ENCODE data around the gene ERCC6L2. TPM values are rescaled to one million over a fixed set of nuclear protein-coding genes. Genes with fewer than 3 reads are reported as not detected.

The ERCC6L2 gene
- total and polyA plus RNA-seq, 9 of the 15 experiments (the other 6 are each of a cell fraction or from before 2014, with no cell fraction given) = 7.8 to 42.8 (median 23.6) TPM

GRCh38 chr9:95875305-95876137, at the start of gene ERCC6L2 (continued):
- TF ChIP-seq ZBTB33 (CRISPR knock-in tag; IDR thresholded peaks at IDR 0.05) = peak; percentile 18; the same call in 1 of the 2 replicates
- no peak; the same call in 1 of the 2 replicates for TF ChIP-seq HDAC2 (IDR thresholded peaks at IDR 0.05)
- no peak for TF ChIP-seq TSC22D4 (tag; IDR thresholded peaks at IDR 0.05)
- TF ChIP-seq RFX1 (IDR thresholded peaks at IDR 0.05) = no peak
- TF ChIP-seq VEZF1 (CRISPR knock-in tag; IDR thresholded peaks at IDR 0.05) = peak; percentile 75
- no peak for TF ChIP-seq CREBBP (IDR thresholded peaks at IDR 0.05; ENCODE audit: low read depth, low read length)
- peak; percentile 92 for TF ChIP-seq ZEB2 (IDR thresholded peaks at IDR 0.05)
- no peak for TF ChIP-seq TCF7 (IDR thresholded peaks at IDR 0.05; ENCODE audit: borderline replicate concordance)
- TF ChIP-seq HDGF (IDR thresholded peaks at IDR 0.05) = no peak
- peak; percentile 62 for TF ChIP-seq ETS2 (tag; IDR thresholded peaks at IDR 0.05; ENCODE audit: borderline replicate concordance, poor library complexity, severe bottlenecking)
- TF ChIP-seq KLF1 (tag; IDR thresholded peaks at IDR 0.05) = peak; percentile 90
- TF ChIP-seq ARID1B (IDR thresholded peaks at IDR 0.05) = 0 out of 2 replicates have a peak, but pooled peaks have one; percentile 7
- 0 out of 2 replicates have a peak, but pooled peaks have one; percentile 22 for TF ChIP-seq ZBTB26 (CRISPR knock-in tag; IDR thresholded peaks at IDR 0.05)
- TF ChIP-seq HDAC6 (IDR thresholded peaks at IDR 0.05; ENCODE audit: low read depth, low read length) = no peak
- TF ChIP-seq PHF20 (IDR thresholded peaks at IDR 0.05; ENCODE audit: partially characterized antibody) = peak; percentile 92
- TF ChIP-seq MCM7 (IDR thresholded peaks at IDR 0.05) = no peak
- TF ChIP-seq ZZZ3 (IDR thresholded peaks at IDR 0.05) = no peak
- TF ChIP-seq, protein P1, sequence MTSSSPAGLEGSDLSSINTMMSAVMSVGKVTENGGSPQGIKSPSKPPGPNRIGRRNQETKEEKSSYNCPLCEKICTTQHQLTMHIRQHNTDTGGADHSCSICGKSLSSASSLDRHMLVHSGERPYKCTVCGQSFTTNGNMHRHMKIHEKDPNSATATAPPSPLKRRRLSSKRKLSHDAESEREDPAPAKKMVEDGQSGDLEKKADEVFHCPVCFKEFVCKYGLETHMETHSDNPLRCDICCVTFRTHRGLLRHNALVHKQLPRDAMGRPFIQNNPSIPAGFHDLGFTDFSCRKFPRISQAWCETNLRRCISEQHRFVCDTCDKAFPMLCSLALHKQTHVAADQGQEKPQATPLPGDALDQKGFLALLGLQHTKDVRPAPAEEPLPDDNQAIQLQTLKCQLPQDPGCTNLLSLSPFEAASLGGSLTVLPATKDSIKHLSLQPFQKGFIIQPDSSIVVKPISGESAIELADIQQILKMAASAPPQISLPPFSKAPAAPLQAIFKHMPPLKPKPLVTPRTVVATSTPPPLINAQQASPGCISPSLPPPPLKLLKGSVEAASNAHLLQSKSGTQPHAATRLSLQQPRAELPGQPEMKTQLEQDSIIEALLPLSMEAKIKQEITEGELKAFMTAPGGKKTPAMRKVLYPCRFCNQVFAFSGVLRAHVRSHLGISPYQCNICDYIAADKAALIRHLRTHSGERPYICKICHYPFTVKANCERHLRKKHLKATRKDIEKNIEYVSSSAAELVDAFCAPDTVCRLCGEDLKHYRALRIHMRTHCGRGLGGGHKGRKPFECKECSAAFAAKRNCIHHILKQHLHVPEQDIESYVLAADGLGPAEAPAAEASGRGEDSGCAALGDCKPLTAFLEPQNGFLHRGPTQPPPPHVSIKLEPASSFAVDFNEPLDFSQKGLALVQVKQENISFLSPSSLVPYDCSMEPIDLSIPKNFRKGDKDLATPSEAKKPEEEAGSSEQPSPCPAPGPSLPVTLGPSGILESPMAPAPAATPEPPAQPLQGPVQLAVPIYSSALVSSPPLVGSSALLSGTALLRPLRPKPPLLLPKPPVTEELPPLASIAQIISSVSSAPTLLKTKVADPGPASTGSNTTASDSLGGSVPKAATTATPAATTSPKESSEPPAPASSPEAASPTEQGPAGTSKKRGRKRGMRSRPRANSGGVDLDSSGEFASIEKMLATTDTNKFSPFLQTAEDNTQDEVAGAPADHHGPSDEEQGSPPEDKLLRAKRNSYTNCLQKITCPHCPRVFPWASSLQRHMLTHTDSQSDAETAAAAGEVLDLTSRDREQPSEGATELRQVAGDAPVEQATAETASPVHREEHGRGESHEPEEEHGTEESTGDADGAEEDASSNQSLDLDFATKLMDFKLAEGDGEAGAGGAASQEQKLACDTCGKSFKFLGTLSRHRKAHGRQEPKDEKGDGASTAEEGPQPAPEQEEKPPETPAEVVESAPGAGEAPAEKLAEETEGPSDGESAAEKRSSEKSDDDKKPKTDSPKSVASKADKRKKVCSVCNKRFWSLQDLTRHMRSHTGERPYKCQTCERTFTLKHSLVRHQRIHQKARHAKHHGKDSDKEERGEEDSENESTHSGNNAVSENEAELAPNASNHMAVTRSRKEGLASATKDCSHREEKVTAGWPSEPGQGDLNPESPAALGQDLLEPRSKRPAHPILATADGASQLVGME (CRISPR knock-in tag; IDR thresholded peaks at IDR 0.05) = peak; percentile 69; the same call in 1 of the 2 replicates
- no peak for TF ChIP-seq ZNF165 (CRISPR knock-in tag; IDR thresholded peaks at IDR 0.05; ENCODE audit: borderline replicate concordance)

Data from K562 (cell line).